DND-41 (cell line): ENCODE measurements around the gene PSMG4.

Experiments used
- CTCF ChIP-seq: IDR thresholded peaks from 2 replicates; pipeline ENCODE4 v1.5.1; 2012; ENCODE audit warnings: borderline replicate concordance, low read length, moderate library complexity, mild to moderate bottlenecking; ENCODE audit not compliant: poor library complexity, severe bottlenecking; ENCODE audit errors: extremely low read depth
- EZH2 ChIP-seq: IDR thresholded peaks from 3 replicates; pipeline ENCODE4 v1.6.1; 2012; ENCODE audit warnings: borderline replicate concordance, low read depth, mild to moderate bottlenecking, moderate library complexity, low read length, inconsistent platforms; ENCODE audit not compliant: severe bottlenecking

GRCh38 chr6:3259491-3259958 lies 778 bp downstream of the PSMG4 start:
- TF ChIP-seq CTCF (peak; percentile 22), EZH2 (no peak)
